GM12892 (cell line): ENCODE measurements around the gene CHD5.

ENCODE experiments used
- POLR2A ChIP-seq: IDR thresholded peaks from 2 replicates; pipeline ENCODE4 v1.6.1; 2011; ENCODE audit warnings: low read depth, low read length, control low read depth
- POLR2AphosphoS5 ChIP-seq: IDR thresholded peaks from 2 replicates; pipeline ENCODE4 v1.6.1; 2011; ENCODE audit warnings: low read depth, low read length, control low read depth
- TAF1 ChIP-seq: IDR thresholded peaks from 2 replicates; pipeline ENCODE4 v1.6.1; 2011; ENCODE audit warnings: low read depth, mild to moderate bottlenecking, control low read depth, low read length, borderline replicate concordance

DNA sequence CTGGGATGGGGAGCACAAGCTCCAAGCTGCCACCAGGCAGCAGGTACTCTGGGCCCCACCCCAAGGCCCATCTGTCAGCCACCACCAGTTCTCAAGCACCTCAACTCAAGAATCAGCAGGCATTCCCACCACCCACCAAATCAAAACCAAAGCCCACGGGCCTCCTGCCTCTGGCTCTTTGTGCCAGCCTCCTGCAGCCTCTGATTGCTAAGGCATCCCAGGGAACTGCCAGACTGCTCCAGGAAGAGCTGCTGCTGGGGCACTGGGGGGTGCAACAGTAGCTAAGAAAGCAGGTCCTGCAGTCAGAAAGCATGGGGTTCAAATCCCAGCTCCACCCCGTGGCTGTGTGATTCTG lies 34.7 kb downstream of the CHD5 start:
- TF ChIP-seq POLR2AphosphoS5 = no peak
- TF ChIP-seq POLR2A = no peak
- no peak for TF ChIP-seq TAF1
